ENCODE measurements around the gene CCDC116. TPM values are rescaled to one million over a fixed set of nuclear protein-coding genes. Genes with fewer than 3 reads are reported as not detected.

CCDC116 gene
- total and polyA plus RNA-seq, 2 experiments from 2014 or later, result 0.10 to 0.54 TPM

- no peak for TF ChIP-seq EZH2 (IDR thresholded peaks at IDR 0.05; ENCODE audit: insufficient read depth, poor library complexity, severe bottlenecking)
- no peak for TF ChIP-seq EZH2phosphoT487 (IDR thresholded peaks at IDR 0.05; ENCODE audit: insufficient read depth, low read depth)
- Histone ChIP-seq H3F3A (ENCODE audit: insufficient read depth) (0 out of 2 replicates have a peak, but pooled peaks cover 4% of the 10 kb centered on the region), H3K9ac (no peak overlapping the region), H3K36me3 (ENCODE audit: low read depth) (no peaks in the 10 kb centered on the region; the same call in 1 of the 2 replicates), H3K9me2 (ENCODE audit: insufficient read depth) (no peaks in the 10 kb centered on the region), H3K27ac (no peak overlapping the region), H3K27me3 (replicated peaks; ENCODE audit: insufficient read depth) (no peaks in the 10 kb centered on the region), H4K20me1 (ENCODE audit: insufficient read depth) (peaks cover 51% of the 10 kb centered on the region), H2AFZ (no peak overlapping the region), H3K4me2 (ENCODE audit: unreplicated experiment) (no peak overlapping the region), H3K4me3 (no peak overlapping the region), H3K79me2 (ENCODE audit: insufficient read depth) (peaks cover 100% of the 10 kb centered on the region), H3K4me1 (ENCODE audit: insufficient read depth) (no peaks in the 10 kb centered on the region; the same call in 1 of the 2 replicates), H3K9me3 (ENCODE audit: low read depth) (no peaks in the 10 kb centered on the region)
- in situ Hi-C loops (cut with MboI), result no loop called here
- 84 to 92% methylated on average over 4 of the region's 4 CpGs for WGBS, 2 experiments (ENCODE audit: low coverage in 1 of 2, low lambda C conversion rate in 2 of 2, missing lambda C conversion rate in 2 of 2)
- DNase-seq, result no peak
Observed at GRCh38 chr22:21587803-21588611, 44.6 kb upstream of the CCDC116 start.

GRCh38 chr22:21589396-21589795 is 43.2 kb upstream of the CCDC116 start:
- Histone ChIP-seq H3K4me3 (no peak overlapping the region), H3K9me2 (ENCODE audit: insufficient read depth) (no peaks in the 10 kb centered on the region), H3K4me1 (ENCODE audit: insufficient read depth) (no peaks in the 10 kb centered on the region; the same call in 1 of the 2 replicates), H3K27ac (no peak overlapping the region), H3K79me2 (ENCODE audit: insufficient read depth) (peaks cover 100% of the 10 kb centered on the region), H2AFZ (no peak overlapping the region), H3F3A (ENCODE audit: insufficient read depth) (0 out of 2 replicates have a peak, but pooled peaks cover 4% of the 10 kb centered on the region), H3K4me2 (ENCODE audit: unreplicated experiment) (no peak overlapping the region), H3K9ac (no peak overlapping the region), H3K36me3 (ENCODE audit: low read depth) (no peaks in the 10 kb centered on the region), H3K27me3 (replicated peaks; ENCODE audit: insufficient read depth) (no peaks in the 10 kb centered on the region), H3K9me3 (ENCODE audit: low read depth) (no peaks in the 10 kb centered on the region), H4K20me1 (ENCODE audit: insufficient read depth) (peaks cover 50% of the 10 kb centered on the region)
- DNase-seq, result no peak
- TF ChIP-seq EZH2 (IDR thresholded peaks at IDR 0.05; ENCODE audit: insufficient read depth, poor library complexity, severe bottlenecking) (no peak), EZH2phosphoT487 (IDR thresholded peaks at IDR 0.05; ENCODE audit: insufficient read depth, low read depth) (no peak)
- in situ Hi-C loops (cut with MboI), result no loop called here
- WGBS, 2 experiments (ENCODE audit: low coverage in 1 of 2, low lambda C conversion rate in 2 of 2, missing lambda C conversion rate in 2 of 2), result 77 to 80% methylated on average over 8 of the region's 8 CpGs

GRCh38 chr22:21590809-21591641 is 41.5 kb upstream of the CCDC116 start:
- H3K27ac ChIP-seq, result no peak overlapping the region
- H4K20me1 ChIP-seq (ENCODE audit: insufficient read depth), result peaks cover 48% of the 10 kb centered on the region
- H3K4me3 ChIP-seq, result no peak overlapping the region
- H3K4me1 ChIP-seq (ENCODE audit: insufficient read depth), result no peaks in the 10 kb centered on the region; the same call in 1 of the 2 replicates
- H3K4me2 ChIP-seq (ENCODE audit: unreplicated experiment), result no peak overlapping the region
- peaks cover 100% of the 10 kb centered on the region for H3K79me2 ChIP-seq (ENCODE audit: insufficient read depth)
- H3K27me3 ChIP-seq (replicated peaks; ENCODE audit: insufficient read depth), result no peaks in the 10 kb centered on the region
- H3K9me2 ChIP-seq (ENCODE audit: insufficient read depth), result no peaks in the 10 kb centered on the region
- TF ChIP-seq EZH2phosphoT487 (IDR thresholded peaks at IDR 0.05; ENCODE audit: insufficient read depth, low read depth) (no peak), EZH2 (IDR thresholded peaks at IDR 0.05; ENCODE audit: insufficient read depth, poor library complexity, severe bottlenecking) (no peak)
- H3F3A ChIP-seq (ENCODE audit: insufficient read depth), result 0 out of 2 replicates have a peak, but pooled peaks cover 4% of the 10 kb centered on the region
- in situ Hi-C loops (cut with MboI), result no loop called here
- no peak overlapping the region for H3K9ac ChIP-seq
- DNase-seq, result no peak
- H2AFZ ChIP-seq, result no peak overlapping the region
- H3K36me3 ChIP-seq (ENCODE audit: low read depth), result no peaks in the 10 kb centered on the region
- H3K9me3 ChIP-seq (ENCODE audit: low read depth), result no peaks in the 10 kb centered on the region
- 77 to 79% methylated on average over 9 of the region's 9 CpGs for WGBS, 2 experiments (ENCODE audit: low coverage in 1 of 2, low lambda C conversion rate in 2 of 2, missing lambda C conversion rate in 2 of 2)

GRCh38 chr22:21591695-21592094 is 40.9 kb upstream of the CCDC116 start:
- no peaks in the 10 kb centered on the region for H3K9me3 ChIP-seq (ENCODE audit: low read depth)
- H3K9ac ChIP-seq, result no peak overlapping the region
- no peak overlapping the region for H2AFZ ChIP-seq
- H4K20me1 ChIP-seq (ENCODE audit: insufficient read depth), result peaks cover 48% of the 10 kb centered on the region
- H3K36me3 ChIP-seq (ENCODE audit: low read depth), result no peaks in the 10 kb centered on the region
- DNase-seq, result no peak
- 0 out of 2 replicates have a peak, but pooled peaks cover 4% of the 10 kb centered on the region for H3F3A ChIP-seq (ENCODE audit: insufficient read depth)
- H3K4me1 ChIP-seq (ENCODE audit: insufficient read depth), result no peaks in the 10 kb centered on the region; the same call in 1 of the 2 replicates
- peaks cover 100% of the 10 kb centered on the region for H3K79me2 ChIP-seq (ENCODE audit: insufficient read depth)
- WGBS, 2 experiments (ENCODE audit: low coverage in 1 of 2, low lambda C conversion rate in 2 of 2, missing lambda C conversion rate in 2 of 2), result 72 to 77% methylated on average over 9 of the region's 9 CpGs
- H3K4me3 ChIP-seq, result no peak overlapping the region
- in situ Hi-C loops (cut with MboI), result no loop called here
- no peaks in the 10 kb centered on the region for H3K27me3 ChIP-seq (replicated peaks; ENCODE audit: insufficient read depth)
- no peaks in the 10 kb centered on the region for H3K9me2 ChIP-seq (ENCODE audit: insufficient read depth)
- no peak for TF ChIP-seq EZH2 (IDR thresholded peaks at IDR 0.05; ENCODE audit: insufficient read depth, poor library complexity, severe bottlenecking)
- no peak for TF ChIP-seq EZH2phosphoT487 (IDR thresholded peaks at IDR 0.05; ENCODE audit: insufficient read depth, low read depth)
- no peak overlapping the region for H3K4me2 ChIP-seq (ENCODE audit: unreplicated experiment)
- H3K27ac ChIP-seq, result no peak overlapping the region
